Glomerular endothelial cell (primary cell): ENCODE results near the gene HMGN2. TPM values are rescaled to one million over a fixed set of nuclear protein-coding genes. Genes with fewer than 3 reads are reported as not detected.
"Not testable (repeated sequence)": the region's sequence is repeated elsewhere in the genome, so short reads cannot be mapped to it uniquely, and the experiment has no call there.

Experiments used
- DNase-seq: peaks from one replicate; pipeline ENCODE4 v3.0.0-alpha.2; 2011; ENCODE audit warnings: low read depth, low spot score; ENCODE audit errors: extremely low read depth
- total RNA-seq: library from RNA; depleted of rRNA; stranded (reverse); fragments of >200 nt; gene quantifications from 2 replicates; pipeline ENCODE4 v1.2.3, GENCODE V29; 2015

The HMGN2 gene
- total RNA-seq, 1 donor from 2014 or later: 234 TPM

DNA sequence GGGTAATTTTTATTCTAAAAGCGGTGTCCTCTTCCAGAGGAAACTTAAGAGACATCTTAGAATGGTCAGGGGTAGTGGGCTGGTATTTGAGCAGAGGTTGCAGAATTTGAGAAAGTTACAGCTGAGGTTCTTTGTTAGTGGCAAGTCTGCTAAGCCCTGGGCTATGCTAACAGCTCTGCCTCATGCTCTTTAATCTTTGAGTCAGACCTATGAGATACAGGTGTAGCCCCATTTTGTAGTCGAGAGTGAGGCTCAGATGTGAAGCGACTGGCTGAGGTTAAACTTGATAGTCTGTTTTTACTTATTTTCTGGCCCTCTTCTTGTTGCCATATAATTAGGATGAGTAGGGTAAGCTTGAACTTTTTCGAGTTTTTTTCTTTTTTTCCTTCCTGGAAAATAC, 4.7 kb downstream of the HMGN2 start:
- DNase-seq: no peak

DNA sequence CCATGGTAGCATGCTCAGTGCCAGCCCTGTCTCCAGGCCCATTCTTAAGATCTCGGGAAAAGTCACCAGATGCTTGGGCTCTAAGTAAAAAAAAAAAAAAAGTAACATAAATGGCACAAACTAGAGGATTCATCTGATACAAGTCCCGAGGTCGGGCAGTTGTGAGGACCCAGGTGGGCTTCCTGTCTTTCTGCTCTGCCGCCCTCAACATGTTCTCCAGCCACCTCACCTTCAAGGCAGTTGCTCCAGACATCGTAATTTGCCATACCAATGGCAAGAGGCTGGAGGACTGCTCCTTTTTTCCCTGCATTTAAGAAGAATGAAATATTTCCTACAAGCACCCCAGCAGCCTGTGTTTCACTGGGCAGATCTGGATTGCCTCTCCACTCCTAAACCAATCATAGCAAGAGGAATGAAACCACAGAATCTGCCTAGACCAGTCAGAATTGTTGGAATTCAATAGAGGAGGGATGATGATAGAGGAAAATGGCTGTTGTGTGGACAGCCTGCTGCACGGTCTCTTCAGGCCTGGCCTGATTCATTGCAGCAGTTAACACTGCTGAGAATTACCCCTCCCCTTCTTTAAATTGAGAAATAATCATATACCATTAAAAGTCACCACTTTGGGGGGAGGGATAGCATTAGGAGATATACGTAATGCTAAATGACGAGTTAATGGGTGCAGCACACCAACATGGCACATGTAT, 5.4 kb downstream of the HMGN2 start:
- DNase-seq: no peak

DNA sequence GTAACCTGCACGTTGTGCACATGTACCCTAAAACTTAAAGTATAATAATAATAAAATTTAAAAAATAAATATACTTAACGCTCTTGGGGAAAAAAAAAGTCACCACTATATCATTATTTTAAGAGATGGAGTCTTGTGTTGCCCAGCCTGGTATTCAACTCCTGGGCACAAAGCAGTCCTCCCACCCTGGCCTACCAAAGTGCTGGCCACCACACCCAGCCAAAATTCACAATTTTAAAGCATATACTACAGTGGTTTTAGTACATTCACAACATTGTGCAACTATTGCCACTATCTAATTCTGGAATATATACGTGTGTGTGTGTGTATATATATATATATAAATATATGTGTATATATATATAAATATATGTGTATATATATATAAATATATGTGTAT, 5.9 kb downstream of the HMGN2 start:
- DNase-seq: no peak

DNA sequence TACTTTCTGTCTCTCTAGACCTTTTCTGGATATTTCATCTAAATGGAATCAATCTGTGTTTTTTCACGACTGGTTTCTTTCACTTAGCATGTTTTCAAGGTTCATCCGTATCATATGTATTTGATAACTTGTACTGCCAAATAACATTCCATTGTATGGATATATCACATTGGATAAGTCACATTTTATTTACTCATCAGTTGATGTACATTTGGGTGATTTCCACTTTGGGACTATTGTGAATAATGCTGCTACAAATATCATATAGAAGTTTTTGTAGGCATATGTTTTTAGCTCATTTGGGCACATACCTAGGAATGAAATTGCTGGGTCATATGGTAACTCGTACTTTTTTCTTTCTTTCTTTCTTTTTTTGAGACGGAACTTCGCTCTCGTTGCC, 6.7 kb downstream of the HMGN2 start:
- no peak for DNase-seq

DNA sequence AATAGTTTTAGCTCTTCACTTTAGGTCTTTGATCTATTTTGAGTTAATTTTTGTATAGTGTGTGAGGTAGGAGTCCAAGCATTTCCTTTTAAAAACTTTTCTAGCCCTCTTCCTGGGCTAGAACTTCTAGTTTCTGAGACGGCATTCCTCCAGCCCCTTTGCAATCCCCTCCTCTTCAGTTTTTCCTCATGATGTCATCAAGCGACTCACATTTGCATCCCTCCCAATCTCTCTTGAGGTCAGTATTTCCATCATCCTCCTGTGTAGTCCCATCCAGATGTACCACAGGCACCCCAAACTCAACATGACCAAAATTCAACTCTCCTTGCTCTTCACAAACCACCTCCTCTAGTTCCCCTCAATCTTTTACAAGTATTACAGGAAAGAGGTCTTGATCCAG, 10.7 kb downstream of the HMGN2 start:
- no peak for DNase-seq

DNA sequence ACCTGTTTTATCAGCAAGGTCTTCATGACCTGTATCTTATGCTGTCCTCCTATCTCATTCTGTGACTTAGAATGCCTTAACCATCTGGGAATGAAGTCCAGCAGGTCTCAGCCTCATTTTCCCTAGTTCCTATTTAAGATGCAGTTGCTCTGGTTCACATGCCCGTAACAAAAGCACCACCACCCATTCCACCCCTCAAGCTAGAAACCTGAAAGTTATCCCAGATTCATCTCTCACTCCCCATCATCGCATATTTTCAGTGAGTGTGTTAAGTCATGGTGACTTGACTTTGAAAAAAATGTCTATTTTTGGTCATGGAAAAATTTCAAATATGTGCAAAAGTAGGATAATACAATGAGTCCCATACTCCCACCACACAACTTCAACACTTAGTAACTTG, 11.7 kb downstream of the HMGN2 start:
- no peak for DNase-seq

DNA sequence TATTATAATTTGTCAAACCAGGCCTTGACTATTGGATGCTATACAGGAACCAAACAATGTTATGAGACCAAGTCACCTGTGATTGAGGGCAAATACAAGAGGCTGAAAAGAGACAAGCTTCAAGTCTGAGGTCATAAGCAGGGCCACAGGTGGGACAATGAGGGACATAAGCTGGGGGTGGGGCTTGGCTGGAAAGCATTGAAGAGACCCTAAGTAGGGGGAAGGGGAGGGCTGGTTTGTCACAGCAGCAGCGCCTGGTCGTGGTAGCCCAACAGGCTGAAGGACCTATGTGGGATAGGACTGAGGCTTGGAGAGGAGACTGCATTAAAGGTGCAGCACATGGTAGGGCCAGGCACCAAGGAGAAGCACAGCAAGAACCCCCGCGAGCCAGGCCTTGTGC, 17.9 kb downstream of the HMGN2 start:
- no peak for DNase-seq

DNA sequence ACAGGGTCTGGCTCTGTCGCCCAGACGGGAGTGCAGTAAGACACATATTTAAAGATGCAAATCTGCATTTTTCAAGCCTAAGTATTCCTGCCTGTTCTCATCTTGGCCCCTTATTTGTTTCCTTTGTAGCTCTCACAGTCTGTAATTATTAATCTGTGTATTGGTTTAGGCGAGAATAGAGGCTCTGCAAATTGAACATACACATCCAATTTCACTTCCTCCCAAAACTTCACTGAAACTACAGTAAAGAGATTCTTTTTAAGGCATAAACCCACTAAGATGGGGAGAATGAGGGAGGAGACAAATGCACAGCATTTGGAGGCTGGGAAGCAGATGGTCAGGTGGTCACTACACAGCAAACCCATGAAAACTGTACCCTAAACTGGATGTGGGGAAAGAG, 21.0 kb downstream of the HMGN2 start:
- no peak for DNase-seq

DNA sequence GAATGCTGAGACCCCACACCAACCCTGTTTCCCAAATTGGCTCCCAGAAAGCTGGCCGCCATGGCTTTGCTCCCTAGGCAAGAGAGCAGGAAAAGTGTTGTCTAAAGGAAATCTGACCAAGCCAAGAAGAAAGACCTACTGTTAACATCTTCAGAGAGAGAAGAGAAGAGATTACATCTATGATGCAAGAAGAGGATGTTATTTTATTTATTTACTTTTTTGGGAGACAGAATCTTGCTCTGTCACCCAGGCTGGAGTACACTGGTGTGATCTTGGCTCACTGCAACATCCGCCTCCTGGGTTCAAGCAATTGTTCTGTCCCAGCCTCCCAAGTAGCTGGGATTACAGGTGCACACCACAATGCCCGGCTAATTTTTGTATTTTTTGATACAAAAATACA, 21.7 kb downstream of the HMGN2 start:
- DNase-seq: no peak

DNA sequence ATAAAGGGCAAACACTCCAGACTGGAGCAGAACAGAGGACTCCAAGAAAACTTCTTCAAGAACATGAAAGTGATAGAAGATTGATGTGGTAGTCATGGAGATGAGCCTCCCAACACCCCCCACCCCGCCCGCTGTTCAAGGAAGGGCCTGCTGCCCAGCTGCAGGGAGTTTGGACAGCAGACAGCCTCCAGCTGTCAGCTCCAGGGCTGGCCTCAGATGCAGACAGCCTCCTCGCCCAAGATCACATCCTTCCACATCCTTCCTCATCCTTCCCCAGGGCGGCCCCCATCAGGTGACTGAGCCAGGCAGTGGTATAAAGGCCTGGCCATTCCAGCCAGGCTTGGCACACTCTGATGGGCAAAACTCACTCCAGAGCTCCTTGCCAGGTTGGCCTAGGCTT, 24.6 kb downstream of the HMGN2 start:
- no peak for DNase-seq

DNA sequence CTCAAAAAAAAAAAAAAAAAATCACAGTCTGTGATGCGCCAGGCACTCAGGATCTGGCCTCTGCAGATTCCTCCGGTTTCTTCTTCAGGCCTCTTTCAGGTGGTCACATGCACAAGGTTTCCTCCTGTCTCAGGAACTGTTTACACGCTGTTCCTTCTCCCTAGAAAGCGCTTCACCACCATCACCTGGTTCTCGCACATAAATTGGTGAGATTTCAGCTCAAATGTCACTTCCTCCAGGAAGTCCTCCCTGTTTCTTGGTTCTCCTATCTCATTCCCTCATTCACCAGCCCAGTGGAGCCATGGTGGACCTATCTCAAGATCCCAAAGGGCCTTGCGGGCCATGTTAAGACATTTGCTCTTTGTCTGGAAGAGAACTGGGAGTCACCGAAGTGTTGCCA, 26.7 kb downstream of the HMGN2 start:
- no peak for DNase-seq

DNA sequence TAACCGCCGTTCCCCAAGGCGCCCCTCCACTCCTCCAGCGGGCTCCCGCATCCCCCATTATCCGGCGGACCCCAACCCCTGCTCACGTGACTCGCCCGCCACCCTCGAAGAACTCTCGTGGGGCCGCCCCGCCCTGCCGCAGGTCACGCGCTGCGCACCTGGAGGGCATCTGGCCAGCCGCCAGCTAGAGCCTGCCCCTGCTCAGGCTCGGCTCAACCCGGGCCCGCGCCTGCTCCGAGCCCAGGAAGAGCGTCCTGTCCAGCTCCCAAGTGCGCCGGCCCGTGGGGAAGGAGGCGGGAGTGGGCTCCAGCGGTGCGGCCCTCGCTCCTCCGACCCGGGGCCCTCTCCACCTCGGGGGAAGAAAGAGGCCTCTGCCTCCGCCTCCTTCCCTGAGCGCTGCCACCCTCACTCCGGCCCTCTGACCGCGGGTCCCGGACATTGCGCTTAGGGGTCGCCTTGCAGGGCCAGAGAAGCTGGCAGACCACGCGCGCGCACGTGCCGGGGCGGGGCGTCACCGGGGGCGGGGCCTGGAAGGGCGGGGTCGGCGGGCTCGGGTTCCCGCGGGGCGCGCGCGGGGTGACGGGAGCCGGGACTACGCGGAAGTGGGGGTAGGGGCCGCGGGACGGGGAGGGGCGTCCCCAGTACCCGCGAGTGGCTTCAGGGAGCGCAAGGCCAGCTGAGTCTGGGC, 28.4 kb downstream of the HMGN2 start:
- no peak for DNase-seq

DNA sequence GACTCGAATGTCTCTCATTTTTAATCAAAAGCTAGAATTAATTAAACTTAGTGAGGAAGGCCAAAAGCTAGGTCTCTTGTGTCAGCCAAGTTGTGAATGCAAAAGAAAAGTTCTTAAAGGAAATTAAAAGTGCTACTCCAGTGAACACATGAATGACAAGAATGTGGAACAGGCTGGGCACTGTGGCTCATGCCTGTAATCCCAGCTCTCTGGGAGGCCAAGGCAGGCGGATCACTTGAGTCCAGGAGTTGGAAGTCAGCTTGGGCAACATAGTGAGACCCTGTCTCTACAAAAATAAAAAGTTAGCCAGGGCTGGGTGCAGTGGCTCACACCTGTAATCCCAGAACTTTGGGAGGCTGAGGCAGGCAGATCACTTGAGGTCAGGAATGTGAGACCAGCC, 38.5 kb downstream of the HMGN2 start:
- DNase-seq: not testable (repeated sequence)

DNA sequence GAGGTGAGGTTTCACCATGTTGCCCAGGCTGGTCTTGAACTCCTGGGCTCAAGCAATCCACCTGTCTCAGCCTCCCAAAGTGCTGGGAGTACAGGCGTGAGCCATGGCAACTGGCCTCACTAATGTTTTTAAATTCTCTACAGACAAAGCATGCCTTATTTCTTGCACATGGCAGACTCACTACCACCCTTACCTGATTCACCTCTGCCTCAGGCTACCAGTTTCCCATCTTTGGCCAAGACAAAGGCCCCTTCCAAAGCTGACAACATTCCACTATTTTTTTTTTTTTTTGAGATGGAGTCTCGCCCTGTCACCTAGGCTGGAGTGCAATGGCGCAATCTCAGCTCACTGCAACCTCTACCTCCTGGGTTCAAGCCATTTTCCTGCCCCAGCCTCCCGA, 43.6 kb downstream of the HMGN2 start:
- DNase-seq: not testable (repeated sequence)

DNA sequence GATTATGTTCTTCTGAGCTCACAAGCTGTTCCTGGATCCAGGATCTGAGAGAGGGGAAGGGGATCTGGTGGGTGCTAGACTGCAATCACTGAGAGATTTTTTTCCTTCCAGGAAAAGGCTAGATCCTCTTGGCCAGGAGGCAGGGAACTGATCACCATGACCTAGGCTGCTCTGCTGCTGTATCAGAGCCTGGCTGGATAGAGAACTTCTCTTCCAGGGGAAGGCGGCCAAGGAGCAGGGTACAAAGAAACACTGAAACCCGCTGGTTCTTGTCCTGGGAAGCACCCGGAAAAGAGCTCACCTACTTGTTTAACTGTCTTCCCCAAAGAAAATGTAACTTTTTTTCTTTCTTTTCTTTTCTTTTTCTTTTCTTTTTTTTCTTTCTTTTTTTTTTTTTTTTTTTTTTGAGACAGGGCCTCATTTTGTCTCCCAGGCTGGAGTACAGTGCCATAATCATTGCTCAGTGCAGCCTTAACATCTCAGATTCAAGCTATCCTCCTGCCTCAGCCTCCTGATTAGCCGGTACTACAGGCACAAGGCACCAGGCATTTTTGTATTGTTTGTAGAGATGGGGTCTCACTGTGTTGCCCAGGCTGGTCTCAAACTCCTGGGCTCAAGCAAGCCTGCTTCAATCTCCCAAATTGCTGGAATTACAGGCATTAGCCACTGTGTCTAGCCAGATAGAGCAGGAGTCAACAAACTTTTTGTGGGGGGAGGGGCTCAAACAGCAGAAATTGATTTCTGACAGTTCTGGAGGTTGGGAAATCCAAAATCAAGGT, 44.9 kb downstream of the HMGN2 start:
- no peak for DNase-seq

DNA sequence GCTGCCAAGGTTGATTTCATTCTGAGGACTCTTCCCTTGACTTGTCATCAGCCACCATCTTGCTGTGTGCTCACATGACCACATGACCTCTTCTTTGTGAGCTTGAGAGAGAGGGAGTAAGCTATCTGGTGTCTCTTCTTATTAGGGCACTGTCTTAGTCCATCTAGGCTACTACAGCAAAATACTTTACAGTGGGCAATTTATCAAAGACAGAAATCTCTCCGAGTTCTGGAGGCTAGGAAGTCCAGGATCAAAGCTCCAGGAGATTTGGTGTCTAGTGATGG, 45.5 kb downstream of the HMGN2 start:
- no peak for DNase-seq

DNA sequence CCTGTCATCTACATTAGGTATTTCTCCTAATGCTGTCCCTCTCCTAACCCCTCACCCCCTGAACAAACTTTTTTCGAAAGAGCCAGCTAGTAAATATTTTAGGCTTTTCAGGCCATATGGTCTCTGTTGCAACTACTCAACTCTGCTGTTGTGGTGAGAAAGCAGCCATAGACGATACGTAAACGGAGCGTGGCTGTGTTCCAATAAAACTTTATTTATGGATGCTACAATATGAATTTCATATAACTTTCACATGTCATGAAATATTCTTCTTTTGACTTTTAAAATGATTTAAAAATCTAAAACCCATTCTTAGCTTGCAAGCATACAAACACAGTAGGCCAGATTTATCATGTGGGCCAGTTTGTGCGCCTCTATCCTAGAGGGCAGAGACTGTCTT, 46.1 kb downstream of the HMGN2 start:
- DNase-seq: no peak

DNA sequence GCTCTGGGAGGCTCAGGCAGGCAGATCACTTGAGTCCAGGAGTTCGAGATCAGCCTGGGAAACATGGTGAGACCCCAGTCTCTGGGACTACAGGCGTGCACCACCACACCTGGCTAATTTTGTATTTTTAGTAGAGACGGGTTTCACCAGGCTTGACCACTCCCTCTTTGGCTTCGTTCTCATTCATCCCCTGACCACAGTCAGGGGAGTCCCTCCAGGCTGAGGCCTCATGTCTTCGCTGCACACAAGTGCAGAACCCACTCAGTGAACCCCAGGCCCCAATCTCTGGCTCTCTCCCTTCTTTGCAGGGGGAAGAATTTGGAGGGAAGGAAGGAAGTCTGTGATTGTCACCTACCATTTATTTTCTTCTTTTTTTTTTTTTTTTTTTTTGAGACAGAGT, 48.1 kb downstream of the HMGN2 start:
- DNase-seq: no peak

DNA sequence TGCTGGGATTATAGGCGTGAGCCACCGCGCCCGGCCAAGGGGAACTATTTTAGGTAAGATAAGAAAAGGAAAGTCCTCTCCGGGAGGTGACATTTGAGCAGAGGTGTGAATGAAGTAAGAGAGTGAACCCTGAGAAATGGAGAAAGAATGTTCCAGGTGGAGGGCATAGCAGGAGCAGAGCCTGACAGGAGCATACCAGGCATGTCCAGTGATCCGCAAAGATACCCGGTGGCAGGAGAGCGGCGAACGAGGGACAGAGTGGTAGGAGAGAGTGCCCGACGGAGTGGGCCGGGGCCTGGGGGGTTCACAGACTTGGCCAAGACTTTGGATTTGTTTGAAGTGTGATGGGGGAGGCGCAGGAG, 49.4 kb downstream of the HMGN2 start:
- DNase-seq: no peak

DNA sequence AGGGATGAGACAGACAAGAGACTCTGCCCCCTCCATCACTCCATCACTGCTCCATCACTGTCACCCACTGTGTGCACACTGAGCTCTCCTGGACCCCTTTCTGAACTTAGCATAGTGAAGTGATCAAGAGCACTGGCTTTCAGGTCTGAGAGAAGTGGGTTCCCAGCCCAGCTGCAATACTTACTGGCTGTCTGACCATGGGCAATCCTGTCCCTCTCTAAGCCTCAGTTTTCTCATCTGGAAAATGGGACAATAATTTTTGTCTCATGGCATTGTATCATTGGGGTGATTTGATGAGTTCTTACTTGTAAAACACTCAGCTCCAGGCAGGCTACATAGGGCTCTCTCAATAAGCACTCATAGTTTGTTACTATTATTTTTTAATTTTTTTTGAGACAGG, 49.8 kb downstream of the HMGN2 start:
- DNase-seq: no peak

DNA sequence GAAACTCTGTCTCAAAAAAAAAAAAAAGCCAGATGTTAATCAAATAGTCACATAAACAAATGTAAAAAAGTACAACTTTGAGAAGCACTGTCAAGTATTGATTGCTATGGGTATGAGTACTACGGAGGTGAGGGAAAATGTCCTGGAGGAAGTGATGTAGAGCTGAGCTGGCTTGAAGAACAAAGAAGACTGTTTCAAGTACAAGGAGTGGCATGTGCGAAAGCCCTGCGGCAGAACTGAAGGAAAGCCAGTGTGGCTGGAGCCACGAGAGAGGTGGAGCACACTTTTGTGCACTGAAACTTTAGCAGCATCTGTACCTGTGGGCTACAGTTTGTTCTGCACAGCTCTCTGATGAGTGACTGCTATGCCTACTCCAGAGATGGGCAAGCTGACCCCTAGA, 51.9 kb downstream of the HMGN2 start:
- no peak for DNase-seq
